ENCODE measurements around the gene DHX16. TPM values are rescaled to one million over a fixed set of nuclear protein-coding genes. Genes with fewer than 3 reads are reported as not detected.

Gene DHX16
- total and polyA plus RNA-seq, 9 of the 15 experiments (the other 6 are each of a cell fraction or from before 2014, with no cell fraction given): 14.6 to 66.1 (median 47.5) TPM

DNA sequence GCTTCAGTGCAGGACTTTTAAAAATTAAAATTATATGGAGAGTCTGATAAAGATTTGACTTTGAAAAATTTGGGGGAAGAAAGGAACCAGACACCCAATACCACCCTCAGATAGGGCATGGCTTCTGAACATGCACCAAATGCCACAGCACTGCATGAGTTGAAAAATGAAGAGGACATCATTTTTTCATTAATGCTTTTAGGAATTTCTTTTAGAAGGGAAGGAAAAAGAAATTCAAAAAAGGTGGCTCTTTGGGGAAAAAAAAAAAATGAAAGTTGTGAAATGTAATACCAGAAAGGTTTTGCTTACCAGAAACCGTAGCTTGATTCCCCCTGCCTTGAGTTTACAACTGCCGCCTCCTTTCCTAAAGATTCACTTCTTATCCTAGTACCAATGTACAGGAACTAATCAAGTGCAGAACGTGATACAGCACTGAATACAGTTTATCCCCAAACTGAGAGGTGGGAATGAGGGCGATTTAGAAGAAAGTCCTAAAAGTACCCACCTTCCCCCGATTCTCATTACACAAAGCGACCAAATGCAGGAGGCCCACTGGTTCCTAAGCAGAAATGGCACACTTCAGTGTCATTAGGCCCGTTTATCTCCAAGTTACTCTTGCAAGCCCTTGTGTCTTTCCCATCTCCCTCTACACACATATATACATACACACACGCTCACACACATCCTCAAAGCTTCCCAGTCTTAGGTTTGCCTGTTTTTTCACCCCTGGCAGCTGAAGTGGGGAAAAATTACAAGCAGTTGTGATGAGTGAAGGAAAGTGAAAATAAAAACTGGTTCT is 58.6 kb downstream of the DHX16 start:
- DNase-seq (ENCODE audit: extremely low read depth in 1 of 4, low spot score in 3 of 4) (peak in 1 of 4 experiments; percentile 55), FAIRE-seq (no peak)
- 26% methylated on average over 8 of the region's 8 CpGs for WGBS (ENCODE audit: insufficient coverage, low coverage, missing lambda C conversion rate)
- TF ChIP-seq, protein P1, sequence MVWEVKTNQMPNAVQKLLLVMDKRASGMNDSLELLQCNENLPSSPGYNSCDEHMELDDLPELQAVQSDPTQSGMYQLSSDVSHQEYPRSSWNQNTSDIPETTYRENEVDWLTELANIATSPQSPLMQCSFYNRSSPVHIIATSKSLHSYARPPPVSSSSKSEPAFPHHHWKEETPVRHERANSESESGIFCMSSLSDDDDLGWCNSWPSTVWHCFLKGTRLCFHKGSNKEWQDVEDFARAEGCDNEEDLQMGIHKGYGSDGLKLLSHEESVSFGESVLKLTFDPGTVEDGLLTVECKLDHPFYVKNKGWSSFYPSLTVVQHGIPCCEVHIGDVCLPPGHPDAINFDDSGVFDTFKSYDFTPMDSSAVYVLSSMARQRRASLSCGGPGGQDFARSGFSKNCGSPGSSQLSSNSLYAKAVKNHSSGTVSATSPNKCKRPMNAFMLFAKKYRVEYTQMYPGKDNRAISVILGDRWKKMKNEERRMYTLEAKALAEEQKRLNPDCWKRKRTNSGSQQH (CRISPR knock-in tag; IDR thresholded peaks at IDR 0.05): peak; percentile 90
- TF ChIP-seq, protein P2, sequence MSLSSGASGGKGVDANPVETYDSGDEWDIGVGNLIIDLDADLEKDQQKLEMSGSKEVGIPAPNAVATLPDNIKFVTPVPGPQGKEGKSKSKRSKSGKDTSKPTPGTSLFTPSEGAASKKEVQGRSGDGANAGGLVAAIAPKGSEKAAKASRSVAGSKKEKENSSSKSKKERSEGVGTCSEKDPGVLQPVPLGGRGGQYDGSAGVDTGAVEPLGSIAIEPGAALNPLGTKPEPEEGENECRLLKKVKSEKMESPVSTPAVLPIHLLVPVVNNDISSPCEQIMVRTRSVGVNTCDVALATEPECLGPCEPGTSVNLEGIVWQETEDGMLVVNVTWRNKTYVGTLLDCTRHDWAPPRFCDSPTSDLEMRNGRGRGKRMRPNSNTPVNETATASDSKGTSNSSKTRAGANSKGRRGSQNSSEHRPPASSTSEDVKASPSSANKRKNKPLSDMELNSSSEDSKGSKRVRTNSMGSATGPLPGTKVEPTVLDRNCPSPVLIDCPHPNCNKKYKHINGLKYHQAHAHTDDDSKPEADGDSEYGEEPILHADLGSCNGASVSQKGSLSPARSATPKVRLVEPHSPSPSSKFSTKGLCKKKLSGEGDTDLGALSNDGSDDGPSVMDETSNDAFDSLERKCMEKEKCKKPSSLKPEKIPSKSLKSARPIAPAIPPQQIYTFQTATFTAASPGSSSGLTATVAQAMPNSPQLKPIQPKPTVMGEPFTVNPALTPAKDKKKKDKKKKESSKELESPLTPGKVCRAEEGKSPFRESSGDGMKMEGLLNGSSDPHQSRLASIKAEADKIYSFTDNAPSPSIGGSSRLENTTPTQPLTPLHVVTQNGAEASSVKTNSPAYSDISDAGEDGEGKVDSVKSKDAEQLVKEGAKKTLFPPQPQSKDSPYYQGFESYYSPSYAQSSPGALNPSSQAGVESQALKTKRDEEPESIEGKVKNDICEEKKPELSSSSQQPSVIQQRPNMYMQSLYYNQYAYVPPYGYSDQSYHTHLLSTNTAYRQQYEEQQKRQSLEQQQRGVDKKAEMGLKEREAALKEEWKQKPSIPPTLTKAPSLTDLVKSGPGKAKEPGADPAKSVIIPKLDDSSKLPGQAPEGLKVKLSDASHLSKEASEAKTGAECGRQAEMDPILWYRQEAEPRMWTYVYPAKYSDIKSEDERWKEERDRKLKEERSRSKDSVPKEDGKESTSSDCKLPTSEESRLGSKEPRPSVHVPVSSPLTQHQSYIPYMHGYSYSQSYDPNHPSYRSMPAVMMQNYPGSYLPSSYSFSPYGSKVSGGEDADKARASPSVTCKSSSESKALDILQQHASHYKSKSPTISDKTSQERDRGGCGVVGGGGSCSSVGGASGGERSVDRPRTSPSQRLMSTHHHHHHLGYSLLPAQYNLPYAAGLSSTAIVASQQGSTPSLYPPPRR (CRISPR knock-in tag; IDR thresholded peaks at IDR 0.05; ENCODE audit: borderline replicate concordance): no peak
- TF ChIP-seq HDAC3 (IDR thresholded peaks at IDR 0.05; ENCODE audit: borderline replicate concordance, partially characterized antibody) (no peak), NFE2L1 (tag; IDR thresholded peaks at IDR 0.05; ENCODE audit: borderline replicate concordance, low read depth) (no peak), CREM (IDR thresholded peaks at IDR 0.05; ENCODE audit: low read depth) (no peak), CCNT2 (IDR thresholded peaks at IDR 0.05; ENCODE audit: borderline replicate concordance, extremely low read depth, insufficient read length, low read depth, low read length) (no peak), PCBP1 (IDR thresholded peaks at IDR 0.05; ENCODE audit: low read depth, low read length, poor library complexity, severe bottlenecking) (no peak), CHD2 (IDR thresholded peaks at IDR 0.05; ENCODE audit: low read depth, low read length) (no peak), ELK1 (CRISPR knock-in tag; IDR thresholded peaks at IDR 0.05) (no peak), TCFL5 (CRISPR knock-in tag; conservative IDR thresholded peaks at IDR 0.05) (no peak), SNAPC5 (CRISPR knock-in tag; IDR thresholded peaks at IDR 0.05) (no peak), ZNF586 (CRISPR knock-in tag; conservative IDR thresholded peaks at IDR 0.05) (no peak), EHMT2 (IDR thresholded peaks at IDR 0.05) (no peak)

More for the DNA sequence above, 58.6 kb downstream of the DHX16 start:
- peak overlapping the region; percentile 95 for H3K27ac ChIP-seq (ENCODE audit: extremely low read depth, low read depth, low read length)
- H3K4me1 ChIP-seq (replicated peaks in 1 of 2; ENCODE audit: control insufficient read depth in 2 of 2, insufficient read depth in 2 of 2, low read length in 2 of 2): peaks cover 4 to 26% of the 10 kb centered on the region in 2 experiments; a peak in 4 of 5 replicates
- BruUV-seq (replicated peaks): no TSS peak
- H2AFZ ChIP-seq (ENCODE audit: low read depth, low read length): no peak overlapping the region
- peaks cover 85% of the 10 kb centered on the region for H3K79me2 ChIP-seq (ENCODE audit: control insufficient read depth, insufficient read depth, low read length)
- ATAC-seq: peak; percentile 1
- H3K4me2 ChIP-seq (ENCODE audit: insufficient read depth, low read length): peak overlapping the region; percentile 99
- H3K36me3 ChIP-seq (ENCODE audit: control insufficient read depth, insufficient read depth, low read length): peaks cover 67% of the 10 kb centered on the region
- H3K9me3 ChIP-seq (replicated peaks; ENCODE audit: control insufficient read depth, insufficient read depth, low read depth, low read length): no peaks in the 10 kb centered on the region
- H4K20me1 ChIP-seq (replicated peaks; ENCODE audit: control insufficient read depth, insufficient read depth, low read length): peaks cover 8% of the 10 kb centered on the region; the same call in 1 of the 2 replicates
- H3K4me3 ChIP-seq: peak overlapping the region; percentile 68
- in situ Hi-C loops (cut with MboI): no loop called here
- intact Hi-C loops (cut with micrococcal nuclease): loop anchor here (2.0 kb wide), 1 partner anchor 59 kb away; the partner anchor contains the start of gene DHX16
- CTCF ChIA-PET (ENCODE audit: low intra/inter-chr PET ratio): no interaction called here
- no peaks in the 10 kb centered on the region for H3K27me3 ChIP-seq (ENCODE audit: control insufficient read depth in 2 of 2, insufficient read depth in 2 of 2, low read length in 2 of 2)
- H3K9me1 ChIP-seq (ENCODE audit: control insufficient read depth, insufficient read depth, low read length): no peaks in the 10 kb centered on the region
- peak overlapping the region; percentile 79 to 99; a peak in 3 of 4 replicates for H3K9ac ChIP-seq (ENCODE audit: insufficient read depth in 1 of 2, low read depth in 2 of 2, low read length in 2 of 2)
- POLR2A ChIA-PET: interaction anchor here (0.6 to 4.8 kb wide), 83 partner anchors 9 to 858 kb away, joined by 3 to 310 read pairs (median 5); partner anchors contain the start of genes ABCF1, ATAT1, C6orf136 and DHX16

All from K562 (cell line).